ENCODE data around the gene C1GALT1. TPM values are rescaled to one million over a fixed set of nuclear protein-coding genes. Genes with fewer than 3 reads are reported as not detected.

C1GALT1 gene
- total RNA-seq, 1 experiment from 2014 or later, result 27.2 TPM

GRCh38 chr7:7231000-7231399 lies 48.7 kb downstream of the C1GALT1 start:
- H4K20me1 ChIP-seq (ENCODE audit: insufficient read depth), result no peaks in the 10 kb centered on the region
- ChIA-PET POLR2A (no interaction called here), RAD21 (ENCODE audit: low non-redundant PET in 1 of 2, low total read pairs in 2 of 2, uncharacterized antibody in 2 of 2, unreplicated experiment in 2 of 2) (no interaction called here), CTCF (no interaction called here)
- intact Hi-C loops (cut with micrococcal nuclease), result no loop called here
- no peak overlapping the region for H3K4me2 ChIP-seq (ENCODE audit: low read length)
- no peak for ATAC-seq
- no peaks in the 10 kb centered on the region for H3K36me3 ChIP-seq (ENCODE audit: control insufficient read depth in 1 of 2, insufficient read depth in 2 of 2, low read length in 2 of 2)
- no TSS peak for BruUV-seq (replicated peaks)
- TF ChIP-seq ELF1 (IDR thresholded peaks at IDR 0.05; ENCODE audit: borderline replicate concordance, low read depth) (no peak), RAD21 (IDR thresholded peaks at IDR 0.05; ENCODE audit: low read depth) (no peak), CBX3 (IDR thresholded peaks at IDR 0.05; ENCODE audit: low read depth) (no peak), YY1 (IDR thresholded peaks at IDR 0.05; ENCODE audit: extremely low read depth, insufficient replicate concordance, low read depth, low read length) (no peak), REST (IDR thresholded peaks at IDR 0.05; ENCODE audit: low read depth) (no peak), FOSL1 (IDR thresholded peaks at IDR 0.05; ENCODE audit: low read depth) (no peak), SRF (IDR thresholded peaks at IDR 0.05; ENCODE audit: low read depth) (no peak), ZNF274 (IDR thresholded peaks at IDR 0.05; ENCODE audit: low read depth, low read length) (no peak), SIN3A (IDR thresholded peaks at IDR 0.05; ENCODE audit: low read depth) (no peak), CTCF (IDR thresholded peaks at IDR 0.05 in 2 of 3, conservative IDR thresholded peaks at IDR 0.05 in 1 of 3; ENCODE audit: borderline replicate concordance in 1 of 3, insufficient read depth in 1 of 3, low read depth in 2 of 3, low read length in 2 of 3) (no peak), EGR1 (IDR thresholded peaks at IDR 0.05; ENCODE audit: low read depth) (no peak), POLR2AphosphoS5 (IDR thresholded peaks at IDR 0.05; ENCODE audit: low read depth, low read length) (no peak), JUND (IDR thresholded peaks at IDR 0.05) (no peak)
- no peak overlapping the region for H3K9ac ChIP-seq (ENCODE audit: low read length)
- H3K27me3 ChIP-seq (ENCODE audit: insufficient read depth, low read length), result no peaks in the 10 kb centered on the region
- no peak for DNase-seq (ENCODE audit: low read depth, low spot score)
- H3K4me1 ChIP-seq (ENCODE audit: control insufficient read depth in 1 of 2, insufficient read depth in 2 of 2, low read length in 2 of 2), result no peaks in the 10 kb centered on the region
- no peaks in the 10 kb centered on the region for H3K9me2 ChIP-seq (ENCODE audit: insufficient read depth)
- H3K4me3 ChIP-seq (replicated peaks in 1 of 2; ENCODE audit: low read depth in 1 of 2, low read length in 2 of 2), result no peak overlapping the region
- H3K9me3 ChIP-seq (ENCODE audit: control insufficient read depth in 1 of 2, insufficient read depth in 1 of 2, low read depth in 1 of 2, low read length in 2 of 2), result no peaks in the 10 kb centered on the region
- no peak overlapping the region for H2AFZ ChIP-seq (ENCODE audit: low read depth, low read length, poor library complexity, severe bottlenecking)
- H3K27ac ChIP-seq (ENCODE audit: low read depth, low read length), result no peak overlapping the region
- peaks cover 23% of the 10 kb centered on the region for H3K79me2 ChIP-seq (ENCODE audit: insufficient read depth, low read length)

Data from HCT116 (cell line).